A549 (cell line): ENCODE results near the gene ZC2HC1B. TPM values are rescaled to one million over a fixed set of nuclear protein-coding genes. Genes with fewer than 3 reads are reported as not detected.

Experiments
- ATAC-seq, 2 experiments: fragments of 200-7000 bp in 1 of 2; fragments of >200 bp in 1 of 2; cut with Nextera tagmentation in 1 of 2; cut with Tn5 transposase in 1 of 2; 3 replicates each; pipeline versions ENCODE4 v1.8.0 to v1.9.1; 2018 to 2020; ENCODE audit warnings: mild to moderate bottlenecking in 1 of 2, moderate library complexity in 1 of 2
- CTCF ChIA-PET: fragments of 300-600 bp; sonication (Branson Sonifier 250); formaldehyde crosslinking; extraction: SDS; loops from one replicate; lab custom pipeline; 2021; ENCODE audit warnings: antibody characterized with exemption, inconsistent platforms; lab: Yijun Ruan, JAX
- POLR2A ChIA-PET: fragments of 350-600 bp; formaldehyde crosslinking; extraction: SDS; loops from one replicate; lab custom pipeline; 2021; ENCODE audit warnings: antibody characterized with exemption, inconsistent platforms; lab: Yijun Ruan, JAX
- DNase-seq, 2 experiments: peaks; one replicate each; pipeline versions ENCODE4 v3.0.0 to v3.0.0-alpha.2; 2011 to 2016; ENCODE audit warnings: low read depth in 1 of 2, low spot score in 1 of 2
- FAIRE-seq: peaks from 2 replicates; lab custom pipeline; 2011; peaks lifted over from hg19 to GRCh38; lab: Jason Lieb, UNC
- H3K27ac ChIP-seq, 2 experiments: fragments of >200 bp; sonication (Bioruptor Twin); formaldehyde crosslinking; 3 replicates each; pipeline ENCODE4 v1.5.1; 2016 to 2017
- H3K4me1 ChIP-seq: fragments of >200 bp; sonication (Bioruptor Twin); formaldehyde crosslinking; 3 replicates; pipeline ENCODE4 v1.6.1; 2016
- H3K4me2 ChIP-seq: fragments of >200 bp; sonication (Bioruptor Twin); formaldehyde crosslinking; 3 replicates; pipeline ENCODE4 v1.6.1; 2016
- H3K4me3 ChIP-seq: fragments of >200 bp; sonication (Bioruptor Twin); formaldehyde crosslinking; 3 replicates; pipeline ENCODE4 v1.5.1; 2016
- H3K9me3 ChIP-seq: fragments of >200 bp; sonication (Bioruptor Twin); formaldehyde crosslinking; 3 replicates; pipeline ENCODE4 v1.6.1; 2016
- BHLHE40 ChIP-seq: IDR thresholded peaks from 2 replicates; pipeline ENCODE4 v1.6.1; 2012; ENCODE audit warnings: low read depth, low read length, inconsistent platforms
- CBX2 ChIP-seq: fragments of 200-600 bp; sonication (generic); IDR thresholded peaks from 2 replicates; pipeline ENCODE4 v1.6.1; 2016; ENCODE audit warnings: low read depth, mild to moderate bottlenecking, borderline replicate concordance
- CBX8 ChIP-seq: fragments of 200-600 bp; sonication (generic); IDR thresholded peaks from 2 replicates; pipeline ENCODE4 v1.6.1; 2016
- ESRRA ChIP-seq: fragments of 150-350 bp; IDR thresholded peaks from 2 replicates; pipeline ENCODE4 v1.6.1; 2014; ENCODE audit warnings: mild to moderate bottlenecking, low read length, borderline replicate concordance
- FOXS1 ChIP-seq: fragments of 250-450 bp; sonication (Bioruptor Pico); IDR thresholded peaks from 2 replicates; pipeline ENCODE4 v1.5.0; 2020; ENCODE audit warnings: mild to moderate bottlenecking, moderate library complexity
- GATA3 ChIP-seq: IDR thresholded peaks from 2 replicates; pipeline ENCODE4 v1.6.1; 2012; ENCODE audit warnings: borderline replicate concordance
- HOXB13 ChIP-seq: fragments of 250-450 bp; sonication (Bioruptor Pico); IDR thresholded peaks from 2 replicates; pipeline ENCODE4 v1.5.0; 2020; ENCODE audit warnings: low read depth, mild to moderate bottlenecking, moderate library complexity
- HOXB5 ChIP-seq: fragments of 250-450 bp; sonication (Bioruptor Pico); IDR thresholded peaks from 2 replicates; pipeline ENCODE4 v1.5.0; 2020; ENCODE audit warnings: mild to moderate bottlenecking, moderate library complexity
- JUNB ChIP-seq: fragments of >200 bp; sonication (Bioruptor Twin); formaldehyde crosslinking; IDR thresholded peaks from 2 replicates; pipeline ENCODE4 v1.6.1; 2016
- KDM5A ChIP-seq: fragments of 200-600 bp; sonication (generic); IDR thresholded peaks from 2 replicates; pipeline ENCODE4 v1.6.1; 2016; ENCODE audit warnings: antibody characterized with exemption, mild to moderate bottlenecking
- MYC ChIP-seq: IDR thresholded peaks from 2 replicates; pipeline ENCODE4 v1.6.1; 2012; ENCODE audit warnings: mild to moderate bottlenecking, inconsistent platforms, low read length, improper control_type of control experiment, borderline replicate concordance
- NPAS2 ChIP-seq: fragments of 250-450 bp; sonication (Bioruptor Pico); IDR thresholded peaks from 2 replicates; pipeline ENCODE4 v1.8.0; 2022; ENCODE audit warnings: mild to moderate bottlenecking, moderate library complexity, borderline replicate concordance
- POLR2A ChIP-seq: IDR thresholded peaks from 2 replicates; pipeline ENCODE4 v1.6.1; 2012; ENCODE audit warnings: mild to moderate bottlenecking, low read length
- RARB ChIP-seq: fragments of 250-450 bp; sonication (Bioruptor Pico); IDR thresholded peaks from 2 replicates; pipeline ENCODE4 v1.8.0; 2021; ENCODE audit warnings: mild to moderate bottlenecking, moderate library complexity
- RCOR1 ChIP-seq: fragments of 150-350 bp; IDR thresholded peaks from 2 replicates; pipeline ENCODE4 v1.6.1; 2014; ENCODE audit warnings: antibody characterized with exemption, low read length, low read depth
- RFX5 ChIP-seq: fragments of 450-650 bp; IDR thresholded peaks from 2 replicates; pipeline ENCODE4 v1.7.1; 2014; ENCODE audit warnings: antibody characterized with exemption, mild to moderate bottlenecking, moderate library complexity
- SMC3 ChIP-seq: fragments of >200 bp; sonication (Bioruptor Twin); formaldehyde crosslinking; IDR thresholded peaks from 3 replicates; pipeline ENCODE4 v1.6.1; 2018; ENCODE audit warnings: inconsistent platforms
- SREBF2 ChIP-seq: fragments of 450-650 bp; IDR thresholded peaks from 2 replicates; pipeline ENCODE4 v1.6.1; 2014; ENCODE audit warnings: mild to moderate bottlenecking, moderate library complexity
- ZC3H11A ChIP-seq: fragments of 450-650 bp; IDR thresholded peaks from 2 replicates; pipeline ENCODE4 v1.6.1; 2014; ENCODE audit warnings: antibody characterized with exemption, mild to moderate bottlenecking
- ZNF302 ChIP-seq: fragments of 250-450 bp; sonication (Bioruptor Pico); IDR thresholded peaks from 2 replicates; pipeline ENCODE4 v1.9.0; 2021; ENCODE audit warnings: inconsistent platforms, mild to moderate bottlenecking, moderate library complexity
- ZSCAN20 ChIP-seq: fragments of 250-450 bp; sonication (Bioruptor Pico); IDR thresholded peaks from 2 replicates; pipeline ENCODE4 v1.8.0; 2022; ENCODE audit warnings: mild to moderate bottlenecking, moderate library complexity
- WGBS: methylation state at CpG from one replicate; pipeline ENCODE4 v1.1.6; 2017; ENCODE audit errors: missing lambda C conversion rate; 5-methylcytosine and 5-hydroxymethylcytosine counted together
- polyA plus RNA-seq, 4 experiments: library from polyadenylated mRNA; depleted of rRNA in 3 of 4; stranded (reverse); fragments of >200 nt; fragmentation: RNase III in 1 of 4; extraction: RNeasy Plus Mini Kit Qiagen cat#74134 plus additional on column Dnase treatment in 1 of 4; gene quantifications; 2 replicates in 3 of 4; 3 replicates in 1 of 4; pipeline ENCODE4 v1.2.3, GENCODE V29; 2011 to 2017
- TF ChIP-seq, protein P1 (sequence below): fragments of >200 bp; sonication (Bioruptor Twin); formaldehyde crosslinking; IDR thresholded peaks from 2 replicates; pipeline ENCODE4 v1.6.1; 2016
- TF ChIP-seq, protein P2 (sequence below): fragments of 150-350 bp; IDR thresholded peaks from 2 replicates; pipeline ENCODE4 v1.6.1; 2014; ENCODE audit warnings: low read depth, mild to moderate bottlenecking, low read length
- TF ChIP-seq, protein P3 (sequence below): fragments of 250-450 bp; sonication (Bioruptor Pico); IDR thresholded peaks from 2 replicates; pipeline ENCODE4 v1.5.0; 2020; ENCODE audit warnings: low read depth, mild to moderate bottlenecking, moderate library complexity
- TF ChIP-seq, protein P4 (sequence below): IDR thresholded peaks from 2 replicates; pipeline ENCODE4 v1.6.1; 2012
- TF ChIP-seq, protein P5 (sequence below): fragments of >200 bp; sonication (Bioruptor Twin); formaldehyde crosslinking; IDR thresholded peaks from 3 replicates; pipeline ENCODE4 v1.6.1; 2016
- TF ChIP-seq, protein P6 (sequence below): fragments of >200 bp; sonication (Bioruptor Twin); formaldehyde crosslinking; IDR thresholded peaks from 3 replicates; pipeline ENCODE4 v1.5.1; 2016

ZC2HC1B gene
- polyA plus RNA-seq, 2 of the 4 experiments (the other 2 are of a cell fraction) = not detected

DNA sequence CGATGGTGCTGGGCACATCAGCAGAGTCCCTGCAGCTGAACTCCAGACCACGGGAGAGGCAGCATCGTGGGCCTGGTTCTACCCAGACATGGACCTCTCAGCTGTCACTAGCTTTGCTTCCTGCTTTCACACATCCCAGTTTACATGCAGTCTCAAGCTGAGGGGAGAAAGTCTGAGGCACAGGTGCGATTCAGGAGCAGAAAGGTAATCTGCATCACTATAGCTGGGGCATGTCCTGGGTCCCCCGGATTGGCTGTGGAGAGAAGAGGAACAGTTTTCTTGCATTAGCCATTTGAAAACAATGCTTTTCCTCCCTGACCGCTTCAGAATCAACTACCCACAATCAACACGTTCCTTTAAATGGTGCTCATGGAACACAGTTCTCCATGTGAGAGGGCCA lies 83.9 kb downstream of the ZC2HC1B start:
- ATAC-seq = no peak
- no peak for FAIRE-seq
- TF ChIP-seq POLR2A (no peak), MYC (no peak), HOXB5 (CRISPR knock-in tag) (no peak), RARB (CRISPR knock-in tag) (no peak), SMC3 (no peak), RCOR1 (no peak), FOXS1 (no peak), ZNF302 (CRISPR knock-in tag) (no peak), RFX5 (no peak), KDM5A (no peak), JUNB (no peak), CBX2 (no peak), SREBF2 (no peak), NPAS2 (CRISPR knock-in tag) (no peak)
- TF ChIP-seq, protein P1, sequence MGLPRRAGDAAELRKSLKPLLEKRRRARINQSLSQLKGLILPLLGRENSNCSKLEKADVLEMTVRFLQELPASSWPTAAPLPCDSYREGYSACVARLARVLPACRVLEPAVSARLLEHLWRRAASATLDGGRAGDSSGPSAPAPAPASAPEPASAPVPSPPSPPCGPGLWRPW = no peak
- TF ChIP-seq, protein P2, sequence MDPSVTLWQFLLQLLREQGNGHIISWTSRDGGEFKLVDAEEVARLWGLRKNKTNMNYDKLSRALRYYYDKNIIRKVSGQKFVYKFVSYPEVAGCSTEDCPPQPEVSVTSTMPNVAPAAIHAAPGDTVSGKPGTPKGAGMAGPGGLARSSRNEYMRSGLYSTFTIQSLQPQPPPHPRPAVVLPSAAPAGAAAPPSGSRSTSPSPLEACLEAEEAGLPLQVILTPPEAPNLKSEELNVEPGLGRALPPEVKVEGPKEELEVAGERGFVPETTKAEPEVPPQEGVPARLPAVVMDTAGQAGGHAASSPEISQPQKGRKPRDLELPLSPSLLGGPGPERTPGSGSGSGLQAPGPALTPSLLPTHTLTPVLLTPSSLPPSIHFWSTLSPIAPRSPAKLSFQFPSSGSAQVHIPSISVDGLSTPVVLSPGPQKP = no peak
- TF ChIP-seq, protein P3, sequence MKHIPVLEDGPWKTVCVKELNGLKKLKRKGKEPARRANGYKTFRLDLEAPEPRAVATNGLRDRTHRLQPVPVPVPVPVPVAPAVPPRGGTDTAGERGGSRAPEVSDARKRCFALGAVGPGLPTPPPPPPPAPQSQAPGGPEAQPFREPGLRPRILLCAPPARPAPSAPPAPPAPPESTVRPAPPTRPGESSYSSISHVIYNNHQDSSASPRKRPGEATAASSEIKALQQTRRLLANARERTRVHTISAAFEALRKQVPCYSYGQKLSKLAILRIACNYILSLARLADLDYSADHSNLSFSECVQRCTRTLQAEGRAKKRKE = no peak
- TF ChIP-seq, all 56 proteins: peak for 0
- DNase-seq = no peak
- H3K9me3 ChIP-seq = no peaks in the 10 kb centered on the region
- H3K4me3 ChIP-seq = no peak overlapping the region
- H3K27ac ChIP-seq = no peak overlapping the region
- ChIA-PET POLR2A (no interaction called here), CTCF (interaction anchor here (1.0 kb wide), 2 partner anchors 65 to 373 kb away, joined by 3 to 4 read pairs; no protein-coding TSS in a partner anchor)
- 73% methylated on average over 4 of the region's 7 CpGs for WGBS
- no peak overlapping the region for H3K4me2 ChIP-seq
- H3K4me1 ChIP-seq = no peaks in the 10 kb centered on the region; the same call in 2 of the 3 replicates

DNA sequence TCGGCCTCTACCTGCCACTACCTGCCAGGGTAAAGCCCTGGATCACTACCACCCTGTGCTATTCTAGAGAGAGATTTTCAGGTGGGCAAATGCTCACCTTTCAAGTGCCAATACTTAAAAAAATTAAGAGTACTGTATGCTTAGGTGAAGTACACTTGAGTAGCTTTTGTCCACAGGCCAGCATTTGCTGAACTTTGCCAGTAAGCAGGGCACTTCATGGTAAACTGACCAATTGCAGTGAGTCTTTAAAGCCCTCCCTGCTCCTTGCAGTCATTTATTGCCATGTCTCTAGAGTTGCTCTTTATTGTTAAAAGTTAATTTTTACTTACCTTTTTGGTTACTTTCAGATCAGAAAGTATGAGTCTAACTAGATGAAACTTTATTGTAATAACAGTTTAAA lies 85.3 kb downstream of the ZC2HC1B start:
- FAIRE-seq = no peak
- ChIA-PET POLR2A (no interaction called here), CTCF (no interaction called here)
- Histone ChIP-seq H3K4me2 (no peak overlapping the region), H3K4me3 (no peak overlapping the region), H3K4me1 (no peaks in the 10 kb centered on the region; the same call in 2 of the 3 replicates), H3K27ac (no peak overlapping the region), H3K9me3 (no peaks in the 10 kb centered on the region)
- ATAC-seq = no peak
- DNase-seq = no peak
- TF ChIP-seq HOXB13 = no peak
- TF ChIP-seq HOXB5 (CRISPR knock-in tag) = no peak
- TF ChIP-seq BHLHE40 = no peak
- no peak for TF ChIP-seq ZC3H11A
- TF ChIP-seq ESRRA = no peak
- TF ChIP-seq, protein P4, sequence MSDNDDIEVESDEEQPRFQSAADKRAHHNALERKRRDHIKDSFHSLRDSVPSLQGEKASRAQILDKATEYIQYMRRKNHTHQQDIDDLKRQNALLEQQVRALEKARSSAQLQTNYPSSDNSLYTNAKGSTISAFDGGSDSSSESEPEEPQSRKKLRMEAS = no peak
- no peak for TF ChIP-seq CBX8
- TF ChIP-seq, protein P5, sequence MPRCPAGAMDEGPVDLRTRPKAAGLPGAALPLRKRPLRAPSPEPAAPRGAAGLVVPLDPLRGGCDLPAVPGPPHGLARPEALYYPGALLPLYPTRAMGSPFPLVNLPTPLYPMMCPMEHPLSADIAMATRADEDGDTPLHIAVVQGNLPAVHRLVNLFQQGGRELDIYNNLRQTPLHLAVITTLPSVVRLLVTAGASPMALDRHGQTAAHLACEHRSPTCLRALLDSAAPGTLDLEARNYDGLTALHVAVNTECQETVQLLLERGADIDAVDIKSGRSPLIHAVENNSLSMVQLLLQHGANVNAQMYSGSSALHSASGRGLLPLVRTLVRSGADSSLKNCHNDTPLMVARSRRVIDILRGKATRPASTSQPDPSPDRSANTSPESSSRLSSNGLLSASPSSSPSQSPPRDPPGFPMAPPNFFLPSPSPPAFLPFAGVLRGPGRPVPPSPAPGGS = no peak
- TF ChIP-seq, protein P6, sequence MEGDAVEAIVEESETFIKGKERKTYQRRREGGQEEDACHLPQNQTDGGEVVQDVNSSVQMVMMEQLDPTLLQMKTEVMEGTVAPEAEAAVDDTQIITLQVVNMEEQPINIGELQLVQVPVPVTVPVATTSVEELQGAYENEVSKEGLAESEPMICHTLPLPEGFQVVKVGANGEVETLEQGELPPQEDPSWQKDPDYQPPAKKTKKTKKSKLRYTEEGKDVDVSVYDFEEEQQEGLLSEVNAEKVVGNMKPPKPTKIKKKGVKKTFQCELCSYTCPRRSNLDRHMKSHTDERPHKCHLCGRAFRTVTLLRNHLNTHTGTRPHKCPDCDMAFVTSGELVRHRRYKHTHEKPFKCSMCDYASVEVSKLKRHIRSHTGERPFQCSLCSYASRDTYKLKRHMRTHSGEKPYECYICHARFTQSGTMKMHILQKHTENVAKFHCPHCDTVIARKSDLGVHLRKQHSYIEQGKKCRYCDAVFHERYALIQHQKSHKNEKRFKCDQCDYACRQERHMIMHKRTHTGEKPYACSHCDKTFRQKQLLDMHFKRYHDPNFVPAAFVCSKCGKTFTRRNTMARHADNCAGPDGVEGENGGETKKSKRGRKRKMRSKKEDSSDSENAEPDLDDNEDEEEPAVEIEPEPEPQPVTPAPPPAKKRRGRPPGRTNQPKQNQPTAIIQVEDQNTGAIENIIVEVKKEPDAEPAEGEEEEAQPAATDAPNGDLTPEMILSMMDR = no peak
- no peak for TF ChIP-seq GATA3
- no peak for TF ChIP-seq ZSCAN20 (CRISPR knock-in tag)
- 31% methylated on average over 1 of the region's 1 CpG for WGBS
